Superior temporal gyrus (tissue), 1 donor: ENCODE results near the gene WNT3.
"Not testable (repeated sequence)": the region's sequence is repeated elsewhere in the genome, so short reads cannot be mapped to it uniquely, and the experiment has no call there.

ENCODE experiments used
- DNase-seq: peaks from one replicate; pipeline ENCODE4 v3.0.0-alpha.2; 2016; ENCODE audit errors: extremely low spot score

The WNT3 gene

GRCh38 chr17:46818316-46818928 lies at the start of gene WNT3:
TSS of gene WNT3 (minus strand) at chr17:46818692. CDS start at chr17:46818597, 95 bp downstream.
- DNase-seq, result no peak

- DNase-seq, result no peak
Measured at GRCh38 chr17:46866747-46867146, 48.3 kb upstream of the WNT3 start.

- no peak for DNase-seq
Measured at GRCh38 chr17:46866325-46866724, 47.8 kb upstream of the WNT3 start.

GRCh38 chr17:46865100-46865499 lies 46.6 kb upstream of the WNT3 start:
- DNase-seq, result no peak

GRCh38 chr17:46863383-46864121 lies 45.1 kb upstream of the WNT3 start:
- no peak for DNase-seq

GRCh38 chr17:46862949-46863348 lies 44.5 kb upstream of the WNT3 start:
- no peak for DNase-seq

GRCh38 chr17:46859996-46860395 lies 41.5 kb upstream of the WNT3 start:
- no peak for DNase-seq

GRCh38 chr17:46857600-46857999 lies 39.1 kb upstream of the WNT3 start:
- DNase-seq, result no peak

- DNase-seq, result no peak
Measured at GRCh38 chr17:46854948-46855347, 36.5 kb upstream of the WNT3 start.

- no peak for DNase-seq
Measured at GRCh38 chr17:46854515-46854914, 36.0 kb upstream of the WNT3 start.

- no peak for DNase-seq
Measured at GRCh38 chr17:46853896-46854444, 35.5 kb upstream of the WNT3 start.

GRCh38 chr17:46851029-46851741 lies 32.7 kb upstream of the WNT3 start, which contains the start of gene WNT9B:
TSS of gene WNT9B (plus strand) at chr17:46851583. CDS start at chr17:46851639, 56 bp downstream.
- no peak for DNase-seq

GRCh38 chr17:46850688-46851028 lies 32.2 kb upstream of the WNT3 start:
- no peak for DNase-seq

- DNase-seq, result no peak
Measured at GRCh38 chr17:46848534-46848933, 30.0 kb upstream of the WNT3 start.

GRCh38 chr17:46847204-46848191 lies 29.0 kb upstream of the WNT3 start:
- DNase-seq, result no peak

- DNase-seq, result no peak
Measured at GRCh38 chr17:46842835-46843234, 24.3 kb upstream of the WNT3 start.

- DNase-seq, result no peak
Measured at GRCh38 chr17:46841561-46842379, 23.3 kb upstream of the WNT3 start.

- not testable (repeated sequence) for DNase-seq
Measured at GRCh38 chr17:46840596-46840995, 22.1 kb upstream of the WNT3 start.

- DNase-seq, result no peak
Measured at GRCh38 chr17:46839211-46839610, 20.7 kb upstream of the WNT3 start.

- no peak for DNase-seq
Measured at GRCh38 chr17:46837521-46837920, 19.0 kb upstream of the WNT3 start.
